BE2C (cell line): Measurements from ENCODE around the gene IFT43.

ENCODE experiments used
- DNase-seq: peaks from one replicate; pipeline ENCODE4 v3.0.0-alpha.2; 2020
- H3K27me3 ChIP-seq: fragments of 250-450 bp; sonication (Bioruptor Pico); 2 replicates; pipeline ENCODE4 v1.5.1; 2020; ENCODE audit warnings: mild to moderate bottlenecking
- H3K36me3 ChIP-seq: fragments of 250-450 bp; sonication (Bioruptor Pico); 2 replicates; pipeline ENCODE4 v1.5.1; 2020; ENCODE audit warnings: mild to moderate bottlenecking
- H3K4me1 ChIP-seq: fragments of 250-450 bp; sonication (Bioruptor Pico); 2 replicates; pipeline ENCODE4 v1.5.1; 2020
- H3K4me3 ChIP-seq: 2 replicates; pipeline ENCODE4 v1.5.1; 2011; ENCODE audit warnings: low read depth, low read length
- H3K9me3 ChIP-seq: fragments of 250-450 bp; sonication (Bioruptor Pico); 2 replicates; pipeline ENCODE4 v1.5.1; 2020
- TF ChIP-seq, protein P1 (sequence below): IDR thresholded peaks from 2 replicates; pipeline ENCODE4 v1.5.1; 2012; ENCODE audit warnings: mild to moderate bottlenecking, low read depth, low read length

Gene IFT43

DNA sequence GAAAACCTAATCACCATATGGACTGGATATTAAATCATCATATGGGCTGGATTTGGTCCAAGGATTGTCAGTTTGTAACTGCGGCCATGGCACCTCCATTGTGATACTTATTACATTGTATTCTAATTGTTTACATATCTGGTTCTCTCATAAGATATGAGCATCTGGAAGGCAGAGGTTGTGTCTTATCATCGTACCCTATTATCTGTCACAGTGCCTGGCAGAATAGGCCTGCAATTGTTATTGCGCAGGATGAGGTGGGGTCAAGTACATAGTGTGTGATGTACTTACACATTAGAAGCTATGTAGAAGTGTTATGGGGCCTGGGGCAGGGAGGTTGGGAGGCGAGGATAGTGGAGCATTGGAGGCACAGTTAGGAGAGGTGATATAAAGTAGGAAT lies 4.7 kb downstream of the IFT43 start:
- no peak for DNase-seq

DNA sequence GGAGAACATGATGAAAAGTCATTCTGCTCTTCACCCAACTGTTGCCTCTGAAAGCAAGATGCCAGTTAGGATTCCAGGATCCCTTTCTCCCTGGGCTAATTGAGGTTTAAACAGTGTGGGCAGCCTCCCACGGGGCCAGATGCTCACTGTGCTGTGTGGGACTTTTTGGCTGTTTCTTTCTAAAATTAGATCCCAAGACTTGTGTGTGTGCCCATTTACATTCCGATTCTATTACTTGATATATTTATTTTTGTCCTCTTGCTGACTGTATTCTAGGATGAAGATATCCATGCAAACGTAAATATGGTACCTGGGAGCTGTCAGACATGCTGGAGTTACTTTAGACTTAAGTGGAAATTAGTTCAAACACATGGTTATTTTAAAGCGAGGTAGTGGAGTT lies 6.2 kb downstream of the IFT43 start:
- no peaks in the 10 kb centered on the region for H3K36me3 ChIP-seq
- TF ChIP-seq, protein P1, sequence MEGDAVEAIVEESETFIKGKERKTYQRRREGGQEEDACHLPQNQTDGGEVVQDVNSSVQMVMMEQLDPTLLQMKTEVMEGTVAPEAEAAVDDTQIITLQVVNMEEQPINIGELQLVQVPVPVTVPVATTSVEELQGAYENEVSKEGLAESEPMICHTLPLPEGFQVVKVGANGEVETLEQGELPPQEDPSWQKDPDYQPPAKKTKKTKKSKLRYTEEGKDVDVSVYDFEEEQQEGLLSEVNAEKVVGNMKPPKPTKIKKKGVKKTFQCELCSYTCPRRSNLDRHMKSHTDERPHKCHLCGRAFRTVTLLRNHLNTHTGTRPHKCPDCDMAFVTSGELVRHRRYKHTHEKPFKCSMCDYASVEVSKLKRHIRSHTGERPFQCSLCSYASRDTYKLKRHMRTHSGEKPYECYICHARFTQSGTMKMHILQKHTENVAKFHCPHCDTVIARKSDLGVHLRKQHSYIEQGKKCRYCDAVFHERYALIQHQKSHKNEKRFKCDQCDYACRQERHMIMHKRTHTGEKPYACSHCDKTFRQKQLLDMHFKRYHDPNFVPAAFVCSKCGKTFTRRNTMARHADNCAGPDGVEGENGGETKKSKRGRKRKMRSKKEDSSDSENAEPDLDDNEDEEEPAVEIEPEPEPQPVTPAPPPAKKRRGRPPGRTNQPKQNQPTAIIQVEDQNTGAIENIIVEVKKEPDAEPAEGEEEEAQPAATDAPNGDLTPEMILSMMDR: no peak

More for the DNA sequence above, 4.7 kb downstream of the IFT43 start:
- TF ChIP-seq, protein P1: no peak
- peaks cover 10% of the 10 kb centered on the region for H3K4me1 ChIP-seq
- H3K4me3 ChIP-seq: no peak overlapping the region
- no peaks in the 10 kb centered on the region for H3K27me3 ChIP-seq
- H3K9me3 ChIP-seq: no peaks in the 10 kb centered on the region
- no peaks in the 10 kb centered on the region for H3K36me3 ChIP-seq

DNA sequence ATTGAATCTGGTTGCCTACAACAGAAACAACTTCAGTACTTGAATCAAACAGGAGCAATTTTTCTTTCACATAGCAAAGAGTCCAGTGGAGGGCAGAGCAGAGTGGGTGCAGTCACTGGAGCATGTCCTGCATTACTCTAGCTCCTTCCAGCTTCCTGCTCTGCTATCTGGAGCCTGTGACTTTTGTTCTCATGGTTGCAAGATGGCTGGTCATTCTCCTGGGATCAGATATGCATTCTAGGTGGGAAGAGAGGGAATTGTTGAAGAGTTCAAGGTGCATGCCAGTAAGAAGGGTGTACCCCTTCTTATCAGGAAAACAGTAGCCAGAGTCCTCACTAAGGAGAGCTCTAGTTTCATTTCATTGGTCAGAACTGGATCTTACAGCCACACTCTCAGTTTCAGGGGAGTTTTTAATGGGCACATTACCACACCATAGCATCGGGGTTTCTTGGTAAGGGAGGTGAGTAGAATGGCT lies 8.0 kb downstream of the IFT43 start:
- Histone ChIP-seq H3K27me3 (no peaks in the 10 kb centered on the region), H3K9me3 (no peaks in the 10 kb centered on the region), H3K36me3 (no peaks in the 10 kb centered on the region; the same call in 1 of the 2 replicates), H3K4me3 (no peak overlapping the region), H3K4me1 (peaks cover 10% of the 10 kb centered on the region)
- DNase-seq: peak; percentile 15
- TF ChIP-seq, protein P1: peak; percentile 41

More for the DNA sequence above, 6.2 kb downstream of the IFT43 start:
- peaks cover 10% of the 10 kb centered on the region for H3K4me1 ChIP-seq
- H3K9me3 ChIP-seq: no peaks in the 10 kb centered on the region
- DNase-seq: no peak
- no peak overlapping the region for H3K4me3 ChIP-seq
- H3K27me3 ChIP-seq: no peaks in the 10 kb centered on the region

DNA sequence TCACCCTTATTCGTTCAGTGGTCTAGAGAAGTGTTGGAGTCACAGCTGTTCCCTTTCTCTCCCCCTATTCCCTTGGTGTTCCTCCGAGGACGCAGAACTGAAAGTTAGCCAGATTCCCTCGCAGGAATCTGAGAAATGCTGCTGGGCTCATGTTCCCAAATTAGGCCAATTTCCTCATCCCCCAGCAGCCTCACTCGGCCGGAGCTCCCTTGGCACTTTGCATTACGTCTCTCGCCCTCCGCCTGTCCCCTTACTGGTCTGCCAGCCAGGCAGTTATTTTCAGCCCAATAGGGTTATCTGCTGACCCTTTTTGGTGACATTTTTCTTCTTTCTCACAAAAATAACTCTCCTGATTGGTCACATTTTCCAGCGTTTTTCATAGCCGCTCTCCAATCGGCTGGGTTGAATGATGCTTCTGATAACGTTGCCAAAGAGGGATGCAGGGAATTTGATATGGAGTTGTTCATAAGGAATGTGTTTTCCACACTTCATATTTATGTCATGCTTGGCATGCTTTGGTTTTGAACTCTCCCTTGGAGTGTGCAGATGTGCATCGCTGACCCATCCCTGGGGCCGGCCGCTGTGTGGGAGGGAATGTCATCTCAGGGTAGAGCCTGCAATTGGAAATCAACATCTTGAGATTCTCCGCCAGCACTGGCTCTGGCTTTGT lies 9.9 kb downstream of the IFT43 start:
- TF ChIP-seq, protein P1: no peak
- H3K4me3 ChIP-seq: no peak overlapping the region
- DNase-seq: no peak

DNA sequence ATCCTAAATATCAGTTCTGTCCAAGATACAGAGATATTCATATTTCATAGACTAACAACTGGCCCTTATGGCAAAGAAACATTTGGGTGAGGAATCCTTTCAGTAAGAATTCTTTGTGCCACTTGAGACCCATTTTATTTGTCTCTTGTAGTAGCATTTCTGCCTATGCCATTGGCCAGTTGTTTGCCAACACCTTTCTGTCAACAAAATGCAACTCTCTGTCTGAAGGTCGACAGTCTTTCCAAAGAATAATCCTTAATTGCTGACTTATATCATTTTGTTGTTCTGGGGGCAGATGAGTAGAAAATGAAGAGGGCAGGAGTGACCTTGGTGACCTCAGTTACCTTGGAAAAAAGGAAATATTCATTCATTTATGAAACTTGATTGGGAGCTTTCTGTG lies 10.9 kb downstream of the IFT43 start:
- no peaks in the 10 kb centered on the region for H3K27me3 ChIP-seq
- TF ChIP-seq, protein P1: no peak
- DNase-seq: no peak
- H3K36me3 ChIP-seq: no peaks in the 10 kb centered on the region; the same call in 1 of the 2 replicates
- H3K4me1 ChIP-seq: peaks cover 5% of the 10 kb centered on the region; the same call in 1 of the 2 replicates
- no peak overlapping the region for H3K4me3 ChIP-seq
- H3K9me3 ChIP-seq: no peaks in the 10 kb centered on the region

More for the DNA sequence above, 9.9 kb downstream of the IFT43 start:
- H3K27me3 ChIP-seq: no peaks in the 10 kb centered on the region
- H3K4me1 ChIP-seq: peaks cover 7% of the 10 kb centered on the region
- H3K9me3 ChIP-seq: no peaks in the 10 kb centered on the region
- H3K36me3 ChIP-seq: no peaks in the 10 kb centered on the region; the same call in 1 of the 2 replicates

DNA sequence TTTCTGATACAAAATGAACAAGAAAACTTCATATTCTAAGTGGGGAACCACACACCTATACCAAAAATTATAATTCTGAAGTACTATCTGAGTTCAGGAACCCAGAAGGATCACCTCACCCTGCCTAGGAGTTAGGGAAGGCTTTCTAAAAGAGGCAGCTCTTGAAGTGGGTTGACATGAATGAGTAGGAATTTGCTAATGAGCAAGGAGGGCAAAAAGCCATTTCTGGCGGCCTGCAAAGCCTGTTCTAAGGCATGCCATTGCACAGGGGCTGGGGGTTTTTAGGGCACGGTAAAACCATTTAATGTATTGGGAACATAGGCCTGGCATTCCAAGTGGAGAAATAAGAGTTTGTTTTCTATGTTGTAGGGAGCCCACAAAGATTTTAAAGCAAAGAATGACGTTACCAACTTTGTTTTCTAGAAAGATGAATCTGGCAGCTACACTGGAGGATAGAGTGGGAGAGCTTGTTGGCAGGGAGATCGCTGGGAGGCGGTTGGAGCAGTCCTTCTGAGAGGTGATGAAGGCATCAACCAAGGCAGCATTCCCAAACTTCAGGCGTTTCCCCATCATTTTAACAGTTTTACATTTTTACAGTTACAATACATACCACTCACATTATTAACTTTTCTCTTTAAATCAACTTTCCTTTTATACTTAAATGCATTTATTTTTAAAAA lies 14.1 kb downstream of the IFT43 start:
- no peak overlapping the region for H3K4me3 ChIP-seq
- DNase-seq: no peak
- H3K4me1 ChIP-seq: no peaks in the 10 kb centered on the region
- no peaks in the 10 kb centered on the region for H3K27me3 ChIP-seq
- no peaks in the 10 kb centered on the region for H3K9me3 ChIP-seq
- TF ChIP-seq, protein P1: no peak
- no peaks in the 10 kb centered on the region; the same call in 1 of the 2 replicates for H3K36me3 ChIP-seq
